Nephron progenitor cell (in vitro differentiated cells): ENCODE results near the gene SLC25A34.

Experiments used
- DNase-seq: peaks from one replicate; pipeline ENCODE4 v3.0.0; 2021
- H3K27ac Mint-ChIP-seq: 2 replicates; pipeline ENCODE4 v1.8.0; 2021; ENCODE audit warnings: mild to moderate bottlenecking, moderate library complexity, mixed read lengths
- H3K27me3 Mint-ChIP-seq: 2 replicates; pipeline ENCODE4 v1.8.0; 2021; ENCODE audit warnings: mild to moderate bottlenecking, low read depth, mixed read lengths; ENCODE audit not compliant: poor library complexity
- H3K36me3 Mint-ChIP-seq: 2 replicates; pipeline ENCODE4 v1.8.0; 2021; ENCODE audit warnings: low read depth, mixed read lengths
- H3K4me1 Mint-ChIP-seq: 2 replicates; pipeline ENCODE4 v1.8.0; 2021; ENCODE audit warnings: mixed read lengths
- H3K4me3 Mint-ChIP-seq: 2 replicates; pipeline ENCODE4 v1.8.0; 2021; ENCODE audit warnings: mild to moderate bottlenecking, moderate library complexity, mixed read lengths
- H3K9me3 Mint-ChIP-seq: 2 replicates; pipeline ENCODE4 v1.8.0; 2021; ENCODE audit warnings: mild to moderate bottlenecking, moderate library complexity, mixed read lengths
- CTCF ChIP-seq: fragments of 200-600 bp; sonication (generic); IDR thresholded peaks from 2 replicates; pipeline ENCODE4 v1.5.0; 2021; ENCODE audit warnings: antibody characterized with exemption

SLC25A34 gene

GRCh38 chr1:15717418-15718125 lies 18.5 kb upstream of the SLC25A34 start:
- no peak for DNase-seq
- H3K4me3 Mint-ChIP-seq, result no peak overlapping the region
- peaks cover 33% of the 10 kb centered on the region for H3K36me3 Mint-ChIP-seq
- TF ChIP-seq CTCF, result no peak
- peak overlapping the region; percentile 42 for H3K27ac Mint-ChIP-seq
- H3K27me3 Mint-ChIP-seq, result no peaks in the 10 kb centered on the region
- peaks cover 7% of the 10 kb centered on the region for H3K4me1 Mint-ChIP-seq
- H3K9me3 Mint-ChIP-seq, result no peaks in the 10 kb centered on the region

- DNase-seq, result no peak
- Mint-ChIP-seq H3K9me3 (no peaks in the 10 kb centered on the region), H3K36me3 (peaks cover 38% of the 10 kb centered on the region), H3K27ac (peak overlapping the region; percentile 42), H3K4me1 (peaks cover 7% of the 10 kb centered on the region), H3K4me3 (no peak overlapping the region), H3K27me3 (no peaks in the 10 kb centered on the region)
- TF ChIP-seq CTCF, result no peak
These were observed 17.9 kb upstream of the SLC25A34 start for GRCh38 chr1:15718199-15718601.

- Mint-ChIP-seq H3K9me3 (no peaks in the 10 kb centered on the region), H3K27ac (peak overlapping the region; percentile 37), H3K27me3 (no peaks in the 10 kb centered on the region), H3K4me3 (no peak overlapping the region), H3K4me1 (peaks cover 4% of the 10 kb centered on the region), H3K36me3 (peaks cover 33% of the 10 kb centered on the region)
- no peak for TF ChIP-seq CTCF
- no peak for DNase-seq
These were observed 16.5 kb upstream of the SLC25A34 start for GRCh38 chr1:15719381-15720120.

GRCh38 chr1:15720861-15721260 lies 15.2 kb upstream of the SLC25A34 start:
- Mint-ChIP-seq H3K36me3 (peaks cover 32% of the 10 kb centered on the region), H3K9me3 (no peaks in the 10 kb centered on the region), H3K4me1 (peaks cover 7% of the 10 kb centered on the region), H3K27me3 (no peaks in the 10 kb centered on the region), H3K4me3 (no peak overlapping the region), H3K27ac (no peak overlapping the region)
- no peak for DNase-seq
- no peak for TF ChIP-seq CTCF

- peaks cover 12% of the 10 kb centered on the region for H3K4me1 Mint-ChIP-seq
- no peak overlapping the region for H3K4me3 Mint-ChIP-seq
- H3K27me3 Mint-ChIP-seq, result no peaks in the 10 kb centered on the region
- no peak for DNase-seq
- TF ChIP-seq CTCF, result no peak
- no peak overlapping the region for H3K27ac Mint-ChIP-seq
- no peaks in the 10 kb centered on the region for H3K9me3 Mint-ChIP-seq
- peaks cover 35% of the 10 kb centered on the region for H3K36me3 Mint-ChIP-seq
These were observed 13.6 kb upstream of the SLC25A34 start for GRCh38 chr1:15722411-15722810.
